Loucy (cell line): ENCODE results near the gene ARFGEF3.

Experiments
- H2AFZ ChIP-seq: fragments of 200-600 bp; sonication (generic); 2 replicates; pipeline ENCODE4 v1.6.0; 2016; ENCODE audit warnings: antibody characterized with exemption, mild to moderate bottlenecking, low read length, moderate library complexity
- H3F3A ChIP-seq: fragments of 200-600 bp; 2 replicates; pipeline ENCODE4 v1.6.0; 2016; ENCODE audit warnings: antibody characterized with exemption, low read depth, mild to moderate bottlenecking
- H3K27me3 ChIP-seq: fragments of 200-600 bp; sonication (generic); 2 replicates; pipeline ENCODE4 v1.6.1; 2014; ENCODE audit warnings: low read length, mild to moderate bottlenecking; ENCODE audit not compliant: insufficient read depth, poor library complexity, severe bottlenecking
- H3K36me3 ChIP-seq: fragments of 200-600 bp; sonication (generic); 2 replicates; pipeline ENCODE4 v1.6.1; 2016; ENCODE audit warnings: low read length; ENCODE audit not compliant: insufficient read depth
- H3K4me1 ChIP-seq: fragments of 200-600 bp; sonication (generic); 2 replicates; pipeline ENCODE4 v1.5.1; 2014; ENCODE audit warnings: low read length, mild to moderate bottlenecking; ENCODE audit not compliant: insufficient read depth, poor library complexity, severe bottlenecking
- H3K4me2 ChIP-seq: fragments of 200-600 bp; sonication (generic); 2 replicates; pipeline ENCODE4 v1.6.0; 2014; ENCODE audit warnings: antibody characterized with exemption, low read length, low read depth, mild to moderate bottlenecking; ENCODE audit not compliant: poor library complexity, severe bottlenecking
- H3K4me3 ChIP-seq: fragments of 200-600 bp; sonication (generic); 2 replicates; pipeline ENCODE4 v1.5.1; 2014; ENCODE audit warnings: low read length, mild to moderate bottlenecking, mixed read lengths; ENCODE audit not compliant: poor library complexity, severe bottlenecking
- H3K79me2 ChIP-seq: fragments of 200-600 bp; sonication (generic); 2 replicates; pipeline ENCODE4 v1.6.1; 2014; ENCODE audit warnings: low read length; ENCODE audit not compliant: insufficient read depth
- H3K9ac ChIP-seq: fragments of 200-600 bp; sonication (generic); 2 replicates; pipeline ENCODE4 v1.6.0; 2014; ENCODE audit warnings: mild to moderate bottlenecking, low read depth, low read length, moderate library complexity; ENCODE audit not compliant: poor library complexity, severe bottlenecking
- H3K9me2 ChIP-seq: fragments of 200-600 bp; sonication (generic); replicated peaks from 2 replicates; pipeline ENCODE4 v1.6.1; 2016; ENCODE audit warnings: low read depth, low read length, mixed read lengths
- H3K9me3 ChIP-seq: fragments of 200-600 bp; sonication (generic); 2 replicates; pipeline ENCODE4 v1.6.1; 2014; ENCODE audit warnings: mild to moderate bottlenecking, antibody characterized with exemption, low read length, low read depth; ENCODE audit not compliant: insufficient read depth
- H4K20me1 ChIP-seq: fragments of 200-600 bp; sonication (generic); 2 replicates; pipeline ENCODE4 v1.6.0; 2014; ENCODE audit warnings: antibody characterized with exemption, low read length, mild to moderate bottlenecking; ENCODE audit not compliant: insufficient read depth, poor library complexity, severe bottlenecking
- CTCF ChIP-seq: fragments of 200-600 bp; sonication (generic); conservative IDR thresholded peaks from 2 replicates; pipeline ENCODE4 v1.5.1; 2014; ENCODE audit warnings: mild to moderate bottlenecking, antibody characterized with exemption, low read length
- EZH2phosphoT487 ChIP-seq: fragments of 200-600 bp; IDR thresholded peaks from 2 replicates; pipeline ENCODE4 v1.6.1; 2018; ENCODE audit warnings: antibody characterized with exemption, mild to moderate bottlenecking, moderate library complexity, borderline replicate concordance

Gene ARFGEF3

GRCh38 chr6:138266095-138266494, 104.4 kb downstream of the ARFGEF3 start:
- no peak for TF ChIP-seq EZH2phosphoT487
- no peak for TF ChIP-seq CTCF
- H3K4me3 ChIP-seq, result no peak overlapping the region
- no peaks in the 10 kb centered on the region for H3K27me3 ChIP-seq
- H2AFZ ChIP-seq, result no peak overlapping the region
- H3K9ac ChIP-seq, result no peak overlapping the region
- no peaks in the 10 kb centered on the region for H3K36me3 ChIP-seq
- H3F3A ChIP-seq, result no peaks in the 10 kb centered on the region
- no peaks in the 10 kb centered on the region for H3K4me1 ChIP-seq
- H3K9me3 ChIP-seq, result no peaks in the 10 kb centered on the region
- no peak overlapping the region for H3K4me2 ChIP-seq
- no peaks in the 10 kb centered on the region for H3K9me2 ChIP-seq
- no peaks in the 10 kb centered on the region for H3K79me2 ChIP-seq
- H4K20me1 ChIP-seq, result no peaks in the 10 kb centered on the region

GRCh38 chr6:138267971-138268895, 106.5 kb downstream of the ARFGEF3 start:
- Histone ChIP-seq H2AFZ (no peak overlapping the region), H3K27me3 (no peaks in the 10 kb centered on the region), H3K9ac (no peak overlapping the region), H3K79me2 (no peaks in the 10 kb centered on the region), H4K20me1 (no peaks in the 10 kb centered on the region), H3K4me3 (no peak overlapping the region), H3K9me3 (no peaks in the 10 kb centered on the region), H3K4me2 (no peak overlapping the region), H3K9me2 (0 out of 2 replicates have a peak, but pooled peaks cover 3% of the 10 kb centered on the region), H3K36me3 (no peaks in the 10 kb centered on the region), H3K4me1 (no peaks in the 10 kb centered on the region), H3F3A (no peaks in the 10 kb centered on the region)
- TF ChIP-seq CTCF, result no peak
- TF ChIP-seq EZH2phosphoT487, result no peak

- Histone ChIP-seq H3K9me2 (0 out of 2 replicates have a peak, but pooled peaks cover 3% of the 10 kb centered on the region), H3K9ac (no peak overlapping the region), H3K79me2 (no peaks in the 10 kb centered on the region), H4K20me1 (no peaks in the 10 kb centered on the region), H3K4me3 (no peak overlapping the region), H2AFZ (no peak overlapping the region), H3K4me1 (no peaks in the 10 kb centered on the region), H3K4me2 (no peak overlapping the region), H3K36me3 (no peaks in the 10 kb centered on the region), H3K27me3 (no peaks in the 10 kb centered on the region), H3K9me3 (no peaks in the 10 kb centered on the region), H3F3A (no peaks in the 10 kb centered on the region)
- no peak for TF ChIP-seq EZH2phosphoT487
- no peak for TF ChIP-seq CTCF
Measured at GRCh38 chr6:138271451-138271850, 109.7 kb downstream of the ARFGEF3 start.
